Forelimb muscle (tissue), 1 donor: ENCODE results near the gene PLXNA2. TPM values are rescaled to one million over a fixed set of nuclear protein-coding genes. Genes with fewer than 3 reads are reported as not detected.

Experiments used
- DNase-seq: peaks from one replicate; pipeline ENCODE4 v3.0.0-alpha.2; 2013; ENCODE audit warnings: low read depth
- polyA plus RNA-seq: library from polyadenylated mRNA; unstranded; fragments of 120-200 nt; gene quantifications from one replicate; pipeline ENCODE4 v1.2.1, GENCODE V29; 2013; ENCODE audit not compliant: insufficient read length

PLXNA2 gene
- polyA plus RNA-seq, 1 donor, result 36.3 TPM

DNA sequence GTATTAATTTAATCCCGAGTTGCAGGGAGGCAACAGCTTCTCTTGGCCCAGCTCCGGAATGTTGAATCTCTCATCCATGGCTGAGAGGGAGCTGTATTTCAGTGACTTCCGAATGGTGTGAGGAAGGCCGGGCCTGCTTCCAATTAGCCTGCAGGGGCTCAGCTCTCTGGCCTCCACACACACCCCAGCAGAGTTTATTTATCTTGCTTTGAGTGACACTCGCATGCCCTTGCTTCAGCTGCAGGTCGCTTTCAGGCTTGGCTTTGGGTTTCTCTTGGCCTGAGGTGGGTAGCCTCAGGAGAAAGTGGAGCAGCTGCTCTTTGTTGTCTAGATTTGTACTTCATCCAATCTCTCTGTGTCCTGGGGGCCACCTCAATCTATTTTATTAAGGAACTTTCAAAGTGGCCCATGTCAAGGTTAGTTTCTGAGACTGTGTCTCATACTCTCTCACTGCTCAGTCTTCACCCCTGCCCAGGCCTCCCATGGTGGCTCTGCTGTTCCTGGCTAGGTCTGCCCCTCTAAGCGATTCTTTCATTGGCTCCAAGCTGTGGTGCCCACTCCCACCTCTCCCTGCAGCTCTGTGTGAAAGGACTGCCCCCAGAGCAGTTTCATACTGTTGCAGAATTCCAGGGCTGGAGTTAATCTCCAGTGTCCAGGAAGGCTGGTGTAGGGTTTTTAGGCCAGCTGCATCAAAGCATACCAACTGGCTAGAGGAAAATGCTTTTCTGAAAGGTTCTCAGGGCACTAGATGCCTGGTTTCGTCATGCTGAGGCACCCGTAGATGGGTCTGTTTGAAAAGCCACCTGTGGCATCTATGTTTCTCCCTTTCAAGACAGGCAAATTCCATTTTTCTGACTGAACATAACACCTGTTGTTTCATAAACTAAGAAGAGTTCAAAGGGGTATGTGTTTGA lies 153.5 kb downstream of the PLXNA2 start:
- no peak for DNase-seq

DNA sequence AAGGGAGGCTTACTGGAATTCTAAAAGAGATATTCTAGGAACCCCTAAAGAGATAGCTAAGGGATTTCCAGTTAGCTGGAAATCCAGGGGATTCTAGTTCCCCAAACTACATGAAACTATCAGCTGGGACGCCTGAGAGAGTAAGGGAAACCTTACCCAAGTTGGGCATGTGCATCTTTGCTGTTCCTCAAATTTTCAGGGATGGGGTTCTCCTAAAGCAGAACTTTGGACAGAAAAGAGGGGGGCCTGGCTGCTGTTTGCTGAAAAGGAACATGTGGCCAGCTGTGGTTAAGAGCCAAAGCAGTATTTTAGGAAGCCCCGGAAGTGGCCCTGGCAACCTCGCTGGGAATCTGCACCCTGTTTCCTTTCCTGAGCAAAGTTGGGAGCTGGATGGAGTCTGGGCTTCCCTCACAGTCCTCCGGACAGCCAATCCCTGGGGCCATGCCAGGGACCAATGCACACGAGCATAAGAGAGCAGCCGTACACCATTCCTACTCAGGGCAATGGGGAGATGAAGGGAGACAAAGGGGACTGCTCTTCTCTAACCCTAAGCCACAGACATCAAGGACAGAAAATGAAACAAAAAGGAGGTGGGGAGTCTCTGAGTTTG lies 154.3 kb downstream of the PLXNA2 start:
- DNase-seq, result no peak

DNA sequence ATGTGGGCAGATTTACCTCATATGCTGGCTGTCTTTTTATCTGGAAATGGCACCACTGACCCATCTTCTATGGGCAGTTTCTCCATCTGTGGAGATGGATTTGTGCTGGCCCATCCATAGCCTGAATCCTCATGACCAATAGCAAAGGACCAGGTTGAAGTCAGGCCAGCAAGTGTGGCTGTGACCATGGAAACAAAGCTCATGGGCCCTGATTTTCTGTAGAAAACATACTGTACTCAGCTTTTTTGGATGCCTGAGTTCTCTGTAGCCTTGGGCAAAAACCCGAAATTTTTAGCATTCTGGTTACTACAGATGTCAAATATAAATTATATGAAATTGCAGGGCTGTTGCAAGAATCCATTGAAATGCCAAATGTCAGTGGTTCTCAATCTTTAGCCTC lies 155.0 kb downstream of the PLXNA2 start:
- no peak for DNase-seq

DNA sequence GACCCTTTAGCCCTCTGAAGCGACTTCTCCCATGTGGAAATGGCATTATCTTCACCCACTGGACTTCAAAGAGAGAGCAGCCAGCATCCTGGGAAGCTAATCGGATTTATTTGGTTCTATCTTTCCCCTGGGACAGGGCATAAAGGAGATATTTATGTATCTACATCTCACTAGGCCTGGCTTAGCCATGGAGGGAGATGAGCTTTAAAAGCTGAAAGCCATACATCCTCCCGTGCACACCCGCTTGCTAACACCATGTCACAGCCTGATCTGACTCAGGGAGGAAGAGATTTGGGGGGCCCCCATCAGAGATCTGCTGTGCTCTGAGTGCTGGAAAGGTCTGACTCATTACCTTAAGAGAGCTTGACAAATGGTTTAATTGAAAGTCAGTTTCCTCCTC lies 155.9 kb downstream of the PLXNA2 start:
- DNase-seq, result no peak

DNA sequence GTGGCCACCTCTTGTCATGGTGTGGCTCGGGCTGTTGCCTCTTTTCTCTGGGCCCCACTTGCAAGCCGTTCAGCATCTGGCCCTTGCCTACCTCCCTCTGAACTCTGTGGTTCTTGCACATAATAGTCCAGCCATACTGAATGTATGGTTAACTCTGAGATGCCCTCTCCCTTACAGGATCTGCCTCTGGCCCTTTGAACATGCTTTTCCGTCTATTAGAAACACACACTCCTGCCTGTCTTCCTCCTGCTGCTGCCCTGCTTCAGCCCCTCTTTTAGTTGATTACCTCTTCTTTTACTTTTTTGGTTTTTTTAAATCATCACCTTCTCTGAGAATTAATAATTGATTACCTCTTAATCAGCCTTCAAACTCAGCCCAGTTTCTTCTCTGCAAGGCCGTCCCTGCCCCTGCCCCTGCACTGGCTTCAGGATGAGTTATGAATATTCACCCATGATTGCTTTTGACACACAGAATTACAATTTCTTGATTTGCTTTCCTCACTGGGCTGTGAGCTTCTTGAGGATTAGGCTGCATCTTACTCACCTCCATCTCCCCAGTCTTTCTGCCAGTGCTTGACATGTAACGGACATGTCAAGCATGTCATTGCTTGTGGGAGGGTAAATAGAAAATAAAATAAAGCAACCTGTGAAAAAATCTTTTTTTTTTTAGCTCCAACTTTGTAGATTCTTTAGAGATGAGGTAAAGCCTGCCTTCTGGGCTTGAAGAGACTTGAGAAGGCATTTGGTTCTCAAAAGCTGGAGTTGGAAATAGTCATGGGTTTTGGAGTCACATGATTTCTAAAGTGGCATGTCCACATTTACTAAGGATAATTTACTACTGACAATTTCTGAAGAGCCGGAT lies 158.3 kb downstream of the PLXNA2 start:
- no peak for DNase-seq

DNA sequence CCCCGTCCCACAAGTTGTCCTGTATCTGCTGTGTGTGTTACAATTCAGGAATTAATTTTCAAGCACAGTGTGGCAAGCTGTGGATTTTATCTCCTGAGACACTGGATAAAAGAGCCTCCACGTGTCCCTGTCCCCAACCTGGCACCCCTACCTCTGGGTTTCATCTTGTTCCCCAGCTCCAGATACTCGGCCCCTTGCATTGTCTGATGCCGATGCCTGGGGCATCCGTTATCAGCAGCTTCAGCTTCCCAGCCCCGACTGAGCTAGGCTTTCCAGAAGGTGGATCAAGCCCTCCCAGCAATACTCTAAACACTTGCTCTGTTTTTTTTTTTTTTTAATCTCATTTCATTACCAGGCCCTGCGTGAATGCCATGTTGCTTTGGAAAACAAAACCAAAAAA lies 159.4 kb downstream of the PLXNA2 start:
- no peak for DNase-seq

DNA sequence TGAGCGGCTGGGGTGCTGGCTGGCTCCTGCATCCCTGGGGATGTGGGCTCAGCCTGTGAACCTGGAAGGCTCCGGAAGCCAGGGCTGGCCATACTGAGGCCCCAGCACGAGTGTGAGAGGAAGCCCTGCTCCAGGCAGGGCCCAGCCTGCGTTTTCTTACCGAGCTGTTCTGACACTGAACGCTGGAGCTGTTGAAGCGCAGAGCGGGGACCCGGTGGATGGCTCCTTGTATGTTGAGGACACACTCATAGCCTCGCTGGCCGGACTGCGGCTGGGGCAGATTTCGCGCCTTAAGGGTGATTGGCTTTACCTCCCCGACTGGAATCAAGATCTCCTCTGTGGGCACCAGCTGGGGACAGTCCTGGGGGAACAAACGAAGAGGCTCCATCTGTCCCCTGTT lies 160.0 kb downstream of the PLXNA2 start:
- DNase-seq, result no peak

DNA sequence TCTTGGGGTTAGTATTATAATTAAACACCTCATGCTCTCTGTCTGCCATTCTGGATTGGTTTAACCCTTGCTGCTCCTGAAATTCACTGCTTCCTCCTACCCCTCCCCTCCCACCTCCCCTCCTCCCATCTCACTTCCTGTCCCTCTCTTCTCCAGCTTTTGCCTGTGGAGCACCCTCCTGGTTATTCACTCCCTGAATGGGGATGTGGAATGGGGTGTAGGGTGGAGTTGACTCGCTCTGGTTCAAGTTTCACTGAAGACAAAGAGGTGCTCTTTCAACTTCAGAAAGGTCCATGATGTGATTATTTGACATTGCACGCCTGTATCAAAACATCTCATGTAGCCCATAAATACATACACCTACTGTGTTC lies 160.5 kb downstream of the PLXNA2 start:
- DNase-seq, result no peak

DNA sequence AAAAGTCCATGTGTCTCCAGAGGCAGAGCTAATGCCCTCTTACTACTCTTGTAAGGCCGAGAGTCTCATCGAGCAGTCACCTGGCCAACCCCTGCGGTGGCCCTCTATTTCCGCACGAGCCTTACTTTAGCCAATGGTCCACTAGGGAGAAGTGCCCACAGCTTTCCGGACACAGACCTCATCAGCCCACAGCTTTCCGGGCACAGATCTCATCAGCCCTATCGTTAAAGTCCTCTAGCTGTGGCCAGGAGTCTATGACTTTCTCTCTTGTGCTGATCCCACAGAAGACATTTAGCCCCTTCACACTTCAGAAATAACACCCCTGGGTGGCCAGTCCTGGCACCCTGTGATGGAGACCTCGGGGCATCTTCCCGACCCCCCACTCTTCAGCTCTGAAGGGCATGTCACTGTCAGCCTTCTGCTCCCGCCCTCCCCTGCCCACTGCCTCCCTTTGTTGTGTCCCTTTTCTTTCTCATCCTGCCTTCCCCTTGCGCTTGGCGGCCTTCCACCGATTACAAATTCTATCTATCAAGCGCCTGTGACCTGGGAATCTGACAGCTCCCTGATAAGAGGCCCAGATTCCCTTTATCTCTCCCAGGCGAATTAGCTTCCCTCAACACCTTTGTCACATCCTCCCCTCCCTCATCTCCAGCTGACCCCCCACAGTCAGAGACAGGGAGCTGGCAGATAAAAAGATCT lies 161.0 kb downstream of the PLXNA2 start:
- no peak for DNase-seq

DNA sequence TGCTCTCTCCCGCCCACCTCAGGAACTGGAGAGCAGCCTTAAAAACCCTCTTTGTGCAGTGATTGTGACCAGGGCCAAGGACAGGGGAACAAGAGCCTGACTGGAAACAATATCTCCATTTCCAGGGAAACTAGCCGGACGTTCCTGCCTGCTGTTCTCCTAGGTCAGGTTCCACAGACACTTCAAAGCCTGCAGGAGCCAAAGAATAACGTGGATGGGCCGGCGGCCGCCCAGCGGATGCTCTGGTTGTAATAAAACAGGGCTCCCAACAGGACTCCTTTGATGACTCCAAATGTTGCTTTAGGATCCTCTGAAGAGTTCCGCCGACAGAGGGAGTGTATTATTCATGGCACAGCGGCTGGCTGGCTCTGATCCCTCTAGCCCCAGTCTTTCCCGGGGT lies 162.2 kb downstream of the PLXNA2 start:
- no peak for DNase-seq

DNA sequence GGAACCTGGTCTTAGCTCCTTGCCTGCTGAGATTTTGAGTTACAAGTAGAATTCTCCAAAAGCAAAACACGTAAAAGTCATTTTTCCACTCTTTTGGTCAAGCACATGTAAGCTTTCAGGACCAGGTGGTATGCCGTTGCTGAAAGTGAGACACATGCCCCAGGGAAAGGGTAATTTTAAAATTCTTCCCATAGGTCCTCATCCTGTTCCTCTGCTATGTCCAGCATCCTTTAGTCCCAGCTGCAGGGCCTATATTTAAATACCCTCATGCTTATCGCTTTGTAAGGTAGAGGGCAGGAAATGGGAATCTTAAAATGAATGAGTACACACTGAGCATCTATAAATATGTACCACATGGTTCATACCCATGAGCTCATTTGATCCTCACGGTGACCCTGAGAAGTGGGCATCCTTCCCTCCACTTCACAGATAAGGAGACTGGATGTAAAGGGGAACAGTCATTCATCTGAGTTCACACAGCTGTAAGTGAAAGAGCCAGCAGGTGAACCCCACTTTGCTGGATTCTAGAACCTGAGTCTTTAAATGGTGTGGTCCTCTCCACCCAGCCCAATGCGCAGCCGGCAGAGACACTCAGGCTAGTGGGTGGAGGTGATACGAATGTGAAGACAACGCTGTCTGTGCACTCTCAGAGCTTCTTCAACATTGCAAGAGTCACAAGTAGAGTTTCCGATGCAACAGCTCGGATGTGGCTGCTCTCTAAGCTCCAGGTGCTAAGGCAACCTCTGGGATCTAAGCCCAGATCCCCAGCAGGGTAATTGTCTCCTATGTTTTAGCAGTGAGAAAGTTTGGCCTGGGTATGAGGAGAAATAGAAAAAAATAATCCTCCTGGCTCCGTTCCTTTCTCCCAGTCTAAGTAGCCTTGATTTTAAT lies 163.5 kb downstream of the PLXNA2 start:
- no peak for DNase-seq

DNA sequence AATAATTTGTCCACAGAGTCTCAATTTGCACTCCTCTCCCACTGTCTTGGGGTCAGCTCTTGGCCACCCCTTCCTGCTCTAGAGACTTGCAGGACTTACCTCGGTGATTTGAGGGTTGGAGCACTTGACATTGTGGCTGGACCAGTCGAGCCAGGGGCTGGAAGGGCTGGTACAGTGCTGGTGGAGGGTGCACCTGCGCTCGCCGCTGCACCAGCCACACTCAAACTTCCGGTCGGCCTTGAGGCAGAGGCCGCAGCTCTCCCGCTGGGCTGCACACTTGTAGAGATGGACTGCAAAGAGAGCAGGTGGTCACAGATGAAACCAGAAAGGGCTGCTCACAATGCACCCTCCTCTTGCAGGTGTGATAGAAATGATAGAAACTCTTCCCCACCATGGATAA lies 165.0 kb downstream of the PLXNA2 start:
- no peak for DNase-seq

DNA sequence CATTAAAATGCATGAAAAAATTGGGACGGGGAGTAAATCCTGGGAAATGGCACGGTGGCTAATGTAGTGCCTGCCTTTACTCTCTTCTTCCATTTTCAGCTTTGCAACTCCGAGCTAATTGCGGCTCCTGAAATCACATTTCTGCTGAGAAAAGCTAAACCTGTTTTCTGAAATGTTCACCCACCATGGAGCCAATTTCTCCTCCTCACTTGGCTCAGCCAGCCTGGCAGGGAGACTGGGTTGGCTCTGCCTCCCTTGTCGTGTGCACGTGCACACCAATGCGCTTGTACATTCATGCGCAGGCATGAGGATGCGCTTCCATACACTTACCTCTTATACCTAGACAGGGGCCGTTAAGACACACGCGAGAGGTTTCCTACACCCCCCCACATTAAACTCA lies 165.4 kb downstream of the PLXNA2 start:
- no peak for DNase-seq

DNA sequence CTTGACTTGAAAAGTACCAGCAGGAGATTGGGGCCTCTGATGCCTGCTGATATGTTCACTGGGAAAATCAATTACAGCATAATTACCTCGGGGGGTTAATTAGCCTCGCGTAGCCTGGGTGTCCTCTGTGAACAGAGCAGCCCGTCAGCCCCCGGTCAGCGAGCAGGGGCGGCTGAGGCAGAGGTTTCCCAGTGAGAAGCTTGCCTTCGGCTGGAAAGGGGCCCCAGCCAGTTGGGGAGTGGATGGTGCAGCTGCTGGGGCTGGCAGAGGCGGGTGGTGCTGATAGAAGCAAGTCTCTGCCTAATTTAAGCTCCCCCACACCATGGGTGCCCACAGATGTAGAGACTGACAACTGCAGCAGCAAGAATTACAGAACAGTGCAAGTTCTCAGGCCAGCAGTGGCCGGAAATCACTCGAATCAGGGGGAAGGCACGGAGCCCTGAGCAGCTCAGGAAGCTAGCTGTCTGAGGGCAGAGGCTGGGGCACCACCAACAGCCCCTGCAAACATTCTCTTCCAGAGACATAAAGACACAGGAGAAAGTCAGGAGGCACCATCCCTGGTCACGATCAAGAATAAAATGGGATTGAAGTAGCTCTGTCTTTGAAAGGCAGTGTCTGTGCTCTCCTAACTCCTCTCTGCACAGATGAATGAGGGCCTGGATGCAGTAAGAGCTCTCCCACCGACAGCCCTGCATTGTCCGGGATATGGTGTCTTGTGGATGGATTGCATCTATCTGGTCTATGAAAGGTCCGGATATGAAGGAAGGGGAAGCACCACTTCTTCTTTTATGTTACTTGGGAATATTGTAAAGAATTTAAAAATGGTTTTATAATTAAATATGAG lies 166.7 kb downstream of the PLXNA2 start:
- no peak for DNase-seq

DNA sequence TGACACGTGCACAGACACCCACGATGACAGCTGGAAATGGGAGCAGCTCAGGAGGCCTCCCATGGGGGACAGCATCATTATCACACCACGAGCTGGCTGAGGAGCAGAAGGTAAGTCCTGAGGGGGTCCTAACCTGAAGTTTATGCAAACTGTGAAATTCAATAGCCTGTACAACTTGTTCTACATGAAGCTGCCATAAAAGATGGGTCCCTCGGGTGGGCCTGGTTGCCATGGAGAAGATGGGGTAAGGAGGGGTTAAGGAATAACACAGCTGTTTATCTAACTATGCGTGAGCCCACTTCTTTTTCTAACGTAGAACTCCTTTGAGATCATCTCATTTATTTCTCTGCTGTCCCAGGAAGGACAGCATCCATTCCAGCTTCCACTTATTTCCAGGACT lies 169.8 kb downstream of the PLXNA2 start:
- no peak for DNase-seq

DNA sequence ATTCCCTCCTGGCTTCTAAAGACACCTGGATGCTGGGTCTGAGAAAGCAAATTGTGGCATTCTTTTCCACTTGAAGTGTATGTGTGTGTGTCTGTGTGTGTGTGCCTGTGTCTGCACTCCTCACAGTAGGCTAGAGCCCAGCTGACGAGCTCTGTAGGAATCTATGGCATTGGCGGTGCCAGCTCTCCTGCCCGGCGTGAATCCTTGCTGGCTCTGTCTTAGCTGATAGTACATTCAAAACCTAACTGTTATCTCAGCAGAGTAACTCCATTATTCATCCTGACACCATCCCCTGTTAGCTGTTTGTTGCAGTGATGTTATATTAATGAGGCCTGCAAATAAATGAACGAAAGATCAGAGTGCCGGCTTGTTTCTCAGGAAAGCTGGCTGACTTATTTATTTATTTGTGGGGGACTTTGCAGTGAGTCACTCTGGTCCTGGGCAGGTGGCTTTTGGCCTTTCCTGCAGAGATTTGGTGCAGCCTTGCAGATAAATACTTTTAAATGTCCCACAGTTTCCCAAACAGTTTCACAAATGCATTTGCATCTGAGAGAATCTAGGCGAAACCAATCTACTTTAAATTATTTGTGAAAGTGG lies 172.7 kb downstream of the PLXNA2 start:
- no peak for DNase-seq

DNA sequence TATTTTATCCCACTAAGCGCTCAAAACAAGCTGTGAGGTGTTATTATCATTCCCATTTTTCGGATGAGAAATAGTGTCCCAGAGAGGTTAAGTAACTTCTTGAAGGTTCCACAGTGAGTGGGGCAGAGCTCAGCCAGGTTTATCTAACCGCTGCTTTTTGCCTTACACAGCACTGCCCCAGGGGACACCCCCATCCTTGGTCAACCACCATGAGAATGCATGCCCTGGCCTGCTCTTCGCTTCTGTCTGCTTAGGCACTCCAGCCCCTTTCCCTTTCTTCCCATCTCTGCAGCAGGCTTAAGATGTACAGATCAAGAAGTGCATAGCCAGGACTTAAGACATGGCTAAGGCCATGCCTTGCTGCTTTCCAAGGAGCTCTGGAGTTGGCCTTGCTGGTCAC lies 174.3 kb downstream of the PLXNA2 start:
- DNase-seq, result no peak

DNA sequence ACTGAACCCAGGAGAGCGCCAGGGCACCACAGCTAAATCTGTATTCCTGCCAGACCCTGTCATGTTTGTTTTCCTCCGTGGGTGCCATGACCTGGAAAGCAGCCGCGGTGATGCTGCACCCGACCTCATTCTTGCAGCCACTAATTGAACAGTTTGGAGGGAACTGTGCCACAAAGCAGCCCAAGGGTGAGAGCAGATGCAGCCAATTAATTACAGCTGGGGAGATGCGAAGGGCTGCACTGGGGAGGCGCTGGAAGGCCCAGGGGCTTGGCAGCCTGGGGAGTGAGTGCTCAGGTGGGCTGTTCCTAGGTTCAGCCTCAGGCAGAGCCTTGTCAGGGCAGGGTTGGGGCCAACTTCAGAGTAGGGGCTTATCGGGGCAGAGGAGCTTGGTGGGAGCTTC lies 174.9 kb downstream of the PLXNA2 start:
- DNase-seq, result no peak

DNA sequence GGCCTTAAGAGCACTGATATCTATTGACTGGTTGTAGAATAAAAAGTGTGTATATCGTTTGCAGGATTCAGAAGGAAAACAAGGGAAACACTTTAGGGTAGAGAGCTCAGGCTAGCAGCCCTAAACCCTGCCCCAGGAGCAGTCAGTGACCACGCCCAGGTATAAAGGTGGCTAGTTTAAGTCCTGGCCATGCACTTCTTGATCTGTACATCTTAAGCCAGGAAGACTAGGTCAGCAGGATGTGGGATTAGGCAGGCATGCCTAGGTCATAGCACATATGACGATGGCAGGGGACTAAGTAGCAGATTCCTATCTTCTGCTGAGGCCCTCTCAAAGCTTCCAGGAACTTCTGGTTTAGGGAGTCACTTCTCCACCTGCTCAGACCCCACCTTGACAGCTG lies 175.3 kb downstream of the PLXNA2 start:
- no peak for DNase-seq

DNA sequence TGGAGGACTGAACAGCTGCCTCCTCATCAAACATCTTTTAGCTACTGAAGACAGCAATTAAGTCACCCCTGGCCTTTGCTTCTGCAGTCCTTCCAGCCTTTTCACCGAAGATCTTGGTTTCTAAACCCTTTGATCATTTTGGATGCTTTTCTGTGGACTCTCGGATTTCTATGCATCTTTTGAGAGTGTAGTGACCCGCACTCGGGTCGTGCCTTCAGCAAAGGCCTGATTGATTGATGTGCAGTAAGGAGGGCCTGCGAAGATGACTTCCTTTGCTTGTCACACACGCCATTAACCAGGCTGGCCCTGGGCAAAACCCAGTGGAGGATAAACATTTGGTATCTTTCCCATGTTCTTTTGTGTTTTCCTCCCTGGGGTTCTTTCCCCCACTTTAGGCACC lies 175.8 kb downstream of the PLXNA2 start:
- DNase-seq, result no peak
